Germinal center (tissue), 1 donor: ENCODE results near the gene ASIC3.

ENCODE experiments used
- DNase-seq: peaks from one replicate; pipeline ENCODE4 v3.0.0; 2012; ENCODE audit warnings: mixed read lengths, low spot score

The ASIC3 gene

DNA sequence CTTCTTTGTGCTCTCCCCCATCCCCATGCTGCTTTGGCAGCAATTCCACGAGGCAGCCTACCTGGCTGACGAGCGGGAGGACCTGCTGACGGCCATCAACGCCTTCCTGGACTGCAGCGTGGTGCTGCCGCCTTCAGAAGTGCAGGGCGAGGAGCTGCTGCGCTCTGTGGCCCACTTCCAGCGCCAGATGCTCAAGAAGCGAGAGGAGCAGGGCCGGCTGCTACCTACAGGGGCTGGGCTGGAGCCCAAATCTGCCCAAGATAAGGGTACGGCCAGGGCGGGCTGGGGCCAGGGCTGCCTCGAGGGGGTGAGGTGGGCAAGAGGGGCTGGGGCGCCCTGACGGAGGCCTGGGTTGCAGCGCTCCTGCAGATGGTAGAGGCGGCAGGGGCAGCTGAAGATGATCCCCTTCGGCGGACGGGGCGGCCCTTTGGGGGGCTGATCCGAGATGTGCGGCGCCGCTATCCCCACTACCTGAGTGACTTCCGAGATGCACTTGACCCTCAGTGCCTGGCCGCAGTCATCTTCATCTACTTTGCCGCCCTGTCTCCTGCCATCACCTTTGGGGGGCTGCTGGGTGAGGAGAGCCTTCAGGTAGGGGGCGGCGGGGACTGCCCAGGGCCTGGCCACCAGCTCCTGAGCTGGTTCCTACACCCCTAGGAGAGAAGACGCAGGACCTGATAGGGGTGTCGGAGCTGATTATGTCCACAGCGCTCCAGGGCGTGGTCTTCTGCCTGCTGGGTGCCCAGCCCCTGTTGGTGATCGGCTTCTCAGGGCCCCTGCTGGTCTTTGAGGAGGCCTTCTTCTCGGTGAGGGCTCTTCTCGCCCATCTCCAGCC lies 22.9 kb downstream of the ASIC3 start:
- no peak for DNase-seq

DNA sequence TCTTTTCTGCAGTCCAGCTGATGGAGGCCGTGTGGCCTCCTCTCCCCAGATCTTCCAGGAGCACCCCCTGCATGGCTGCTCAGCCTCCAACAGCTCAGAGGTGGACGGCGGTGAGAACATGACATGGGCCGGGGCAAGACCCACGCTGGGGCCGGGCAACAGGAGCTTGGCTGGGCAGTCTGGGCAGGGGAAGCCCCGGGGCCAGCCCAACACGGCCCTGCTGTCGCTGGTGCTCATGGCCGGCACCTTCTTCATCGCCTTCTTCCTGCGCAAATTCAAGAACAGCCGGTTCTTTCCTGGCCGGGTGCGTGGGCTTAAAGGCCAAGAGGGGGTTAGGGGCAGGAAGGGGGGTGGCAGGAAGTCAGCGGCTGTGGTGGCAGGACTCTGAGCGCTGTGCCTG lies 25.7 kb downstream of the ASIC3 start:
- no peak for DNase-seq

DNA sequence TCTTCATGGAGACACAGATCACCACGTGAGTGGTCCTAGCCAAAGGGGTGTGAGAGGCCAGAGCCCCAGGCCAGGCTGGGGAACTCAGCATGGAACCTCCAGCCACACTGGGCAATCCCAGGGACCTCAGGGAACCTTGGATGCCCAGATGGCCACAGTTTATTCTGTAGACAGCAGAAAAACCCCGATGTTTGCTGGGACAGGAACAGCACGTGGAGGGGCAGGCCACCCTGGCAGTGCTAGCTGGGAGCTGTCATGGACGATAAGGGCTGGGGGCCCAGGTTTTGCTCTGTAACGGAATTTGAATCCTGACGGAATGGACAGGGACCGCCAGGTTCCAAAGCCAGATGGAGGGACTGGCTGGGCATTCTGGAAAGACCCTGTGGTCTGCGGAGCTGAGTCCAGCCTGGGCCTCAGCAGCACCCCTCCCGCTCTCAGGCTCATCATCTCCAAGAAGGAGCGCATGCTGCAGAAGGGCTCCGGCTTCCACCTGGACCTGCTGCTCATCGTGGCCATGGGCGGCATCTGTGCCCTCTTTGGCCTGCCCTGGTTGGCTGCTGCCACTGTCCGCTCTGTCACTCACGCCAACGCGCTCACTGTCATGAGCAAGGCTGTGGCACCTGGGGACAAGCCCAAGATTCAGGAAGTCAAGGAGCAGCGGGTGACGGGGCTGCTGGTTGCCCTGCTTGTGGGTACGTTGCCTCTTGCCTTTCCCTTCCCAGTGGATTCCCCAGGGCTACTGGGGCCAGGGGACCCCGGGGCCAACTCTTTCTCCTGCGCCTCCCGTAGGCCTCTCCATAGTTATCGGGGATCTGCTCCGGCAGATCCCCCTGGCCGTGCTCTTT lies 26.7 kb downstream of the ASIC3 start:
- DNase-seq: no peak

DNA sequence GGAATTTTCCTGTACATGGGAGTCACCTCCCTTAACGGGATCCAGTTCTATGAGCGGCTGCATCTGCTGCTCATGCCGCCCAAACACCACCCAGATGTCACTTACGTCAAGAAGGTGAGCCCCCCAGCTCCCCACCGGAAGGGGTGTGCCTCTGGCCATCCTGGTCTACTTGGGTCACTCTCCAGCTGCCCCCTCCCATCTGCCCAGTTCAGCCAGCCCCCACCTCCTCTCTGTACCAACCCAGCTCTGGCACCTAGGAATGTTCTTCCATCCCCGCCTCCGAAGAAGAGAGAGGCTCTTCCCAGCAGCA lies 27.3 kb downstream of the ASIC3 start:
- no peak for DNase-seq

DNA sequence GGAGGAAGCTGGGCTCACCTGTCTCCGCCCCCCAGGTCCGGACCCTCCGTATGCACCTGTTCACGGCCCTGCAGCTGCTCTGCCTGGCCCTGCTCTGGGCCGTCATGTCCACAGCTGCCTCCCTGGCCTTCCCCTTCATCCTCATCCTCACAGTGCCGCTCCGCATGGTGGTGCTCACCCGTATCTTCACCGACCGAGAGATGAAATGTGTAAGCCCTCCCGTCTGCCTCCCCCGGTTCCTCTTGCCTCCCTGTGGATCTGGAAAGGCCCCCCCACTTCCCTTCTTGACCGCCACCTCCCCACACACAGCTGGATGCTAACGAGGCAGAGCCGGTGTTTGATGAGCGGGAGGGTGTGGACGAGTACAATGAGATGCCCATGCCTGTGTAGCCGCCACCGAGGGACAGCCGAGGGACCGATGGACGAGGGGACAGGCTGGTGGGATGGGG lies 27.7 kb downstream of the ASIC3 start:
- DNase-seq: no peak

DNA sequence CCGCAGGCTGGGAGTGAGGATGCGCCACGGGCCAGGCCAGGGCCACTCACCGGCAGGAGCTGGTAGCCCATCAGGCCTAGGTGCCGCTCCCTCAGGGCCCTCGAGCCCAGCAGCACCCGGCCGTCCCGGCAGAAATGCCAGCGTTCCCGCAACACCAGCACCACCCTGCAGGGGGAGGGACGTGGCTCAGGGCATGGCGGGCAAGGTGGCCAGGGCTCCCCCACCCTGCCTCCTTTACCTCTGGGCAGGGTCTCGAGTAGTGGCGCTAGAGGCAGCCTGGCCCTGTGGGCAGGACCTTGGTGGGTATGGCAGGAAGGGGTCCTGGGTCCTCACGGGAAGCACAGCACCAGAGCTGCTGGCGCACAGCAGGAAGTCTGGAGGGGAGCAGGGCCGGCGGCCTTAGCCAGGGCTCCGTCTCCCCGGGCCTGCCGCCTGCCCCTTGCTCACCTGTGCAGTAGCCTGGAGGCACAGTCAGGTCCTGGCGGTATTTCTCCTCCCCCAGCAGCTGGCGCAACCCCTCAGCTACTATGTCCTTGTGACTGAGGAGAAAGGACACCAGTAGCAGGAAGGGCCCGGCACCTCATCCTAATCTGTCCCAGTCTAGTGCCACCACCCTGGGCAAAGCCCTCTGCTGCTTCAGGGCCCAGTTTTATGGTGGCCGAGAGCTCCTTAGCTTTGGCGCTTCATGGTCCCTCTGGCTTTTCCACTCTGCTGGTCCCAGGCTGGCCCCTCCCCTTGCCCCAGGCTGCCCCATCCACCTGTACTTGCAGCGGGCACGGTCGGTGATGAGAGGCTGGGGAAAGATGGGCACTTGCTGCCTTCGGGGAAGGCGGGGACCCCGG lies 28.8 kb downstream of the ASIC3 start:
- DNase-seq: no peak

DNA sequence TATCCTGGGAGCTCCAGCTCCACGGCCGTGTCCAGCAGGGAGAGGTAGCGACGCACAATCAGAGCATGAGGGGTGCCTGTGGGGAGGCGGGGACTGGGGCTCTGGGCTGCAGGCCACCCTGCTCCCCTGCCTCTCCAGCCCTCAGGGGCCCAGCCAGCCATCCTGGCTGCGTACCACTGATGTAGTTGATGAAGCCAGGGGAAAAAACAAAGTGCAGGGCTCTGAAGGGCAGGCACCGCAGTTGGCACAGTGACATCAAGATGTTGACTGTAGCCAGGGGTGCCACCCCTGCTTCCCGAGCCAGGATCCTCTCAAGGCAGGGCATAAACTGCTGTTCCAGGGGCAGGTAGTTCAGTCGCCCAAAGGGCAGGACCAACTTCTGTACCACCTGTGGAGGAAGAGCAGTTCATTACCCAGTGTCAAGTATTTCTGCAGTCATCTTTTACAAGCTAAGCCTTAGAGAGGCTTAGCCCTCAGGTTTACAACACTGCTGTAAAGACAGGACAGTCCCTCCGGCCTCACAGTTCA lies 29.4 kb downstream of the ASIC3 start:
- DNase-seq: no peak

DNA sequence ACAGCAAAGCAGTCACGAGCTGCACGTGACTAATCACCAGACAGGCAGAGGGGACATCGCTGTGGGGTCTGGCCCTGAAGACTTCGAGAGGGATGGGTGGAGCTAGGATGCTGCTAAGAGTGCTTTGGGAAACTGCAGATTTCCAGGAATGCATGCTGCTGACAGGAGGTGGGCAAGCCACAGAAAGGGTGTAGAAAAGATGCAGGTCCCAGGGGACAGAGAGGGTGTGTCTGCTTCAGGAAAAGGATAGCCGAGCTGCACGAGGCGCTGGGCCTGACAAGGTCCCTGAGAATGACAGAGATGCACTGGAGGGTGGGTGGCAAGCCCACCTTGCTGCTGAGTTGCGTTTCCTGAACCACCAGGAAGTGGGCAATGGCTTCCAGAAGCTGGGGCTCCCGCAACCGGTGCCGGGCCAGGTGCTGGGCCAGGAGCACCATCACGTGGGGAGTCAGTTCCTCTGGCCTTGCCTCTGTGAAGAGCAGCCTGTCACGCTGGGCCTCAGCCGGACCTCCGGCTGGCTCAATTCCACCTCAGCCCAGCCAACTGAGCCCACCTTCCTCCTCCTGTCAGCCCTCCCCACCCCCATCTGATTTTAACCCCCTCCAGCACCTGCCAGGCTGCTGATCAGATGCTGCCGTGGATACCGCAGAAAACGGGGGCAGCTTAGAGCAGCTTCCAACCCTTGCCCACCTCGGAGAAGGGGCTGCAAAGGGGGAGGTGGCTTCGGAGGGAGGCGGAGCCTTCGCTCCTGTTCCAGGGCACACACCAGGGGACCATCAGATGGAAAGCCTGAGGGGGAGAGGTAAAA lies 30.1 kb downstream of the ASIC3 start:
- no peak for DNase-seq

DNA sequence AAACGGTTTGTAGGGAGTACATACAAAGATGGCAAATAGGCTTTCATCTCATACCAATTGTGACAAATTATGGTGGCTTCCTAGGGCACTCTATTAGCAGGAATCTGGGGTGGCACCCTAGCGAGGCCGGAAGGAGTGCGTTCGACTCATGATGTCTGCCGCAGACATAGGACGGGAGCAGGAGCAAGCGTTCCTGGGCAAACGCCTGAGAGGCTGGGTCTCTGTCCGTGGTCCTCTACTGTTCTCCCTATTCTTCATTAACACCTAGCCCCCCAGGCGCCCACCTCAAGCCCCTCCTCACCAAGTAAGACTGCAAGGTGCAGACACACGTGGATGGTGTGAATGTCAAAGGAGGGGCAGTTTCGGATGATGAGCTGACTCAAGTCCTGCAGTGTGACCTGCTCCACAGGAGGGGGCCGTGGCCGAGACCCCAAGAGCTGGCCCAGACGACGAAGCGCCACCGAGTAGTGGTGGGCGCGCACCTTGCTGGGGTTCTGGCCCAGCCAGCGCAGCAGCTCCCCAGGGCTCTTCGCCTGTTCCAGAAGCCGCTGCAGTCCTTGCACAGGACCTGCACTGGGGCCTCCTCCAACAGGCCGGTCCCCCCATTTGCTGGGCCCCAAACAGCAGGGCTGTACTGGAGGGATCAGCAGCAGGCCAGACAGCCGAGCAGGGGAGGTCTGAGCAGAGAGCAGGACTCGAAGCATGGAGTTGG lies 31.0 kb downstream of the ASIC3 start:
- DNase-seq: no peak

DNA sequence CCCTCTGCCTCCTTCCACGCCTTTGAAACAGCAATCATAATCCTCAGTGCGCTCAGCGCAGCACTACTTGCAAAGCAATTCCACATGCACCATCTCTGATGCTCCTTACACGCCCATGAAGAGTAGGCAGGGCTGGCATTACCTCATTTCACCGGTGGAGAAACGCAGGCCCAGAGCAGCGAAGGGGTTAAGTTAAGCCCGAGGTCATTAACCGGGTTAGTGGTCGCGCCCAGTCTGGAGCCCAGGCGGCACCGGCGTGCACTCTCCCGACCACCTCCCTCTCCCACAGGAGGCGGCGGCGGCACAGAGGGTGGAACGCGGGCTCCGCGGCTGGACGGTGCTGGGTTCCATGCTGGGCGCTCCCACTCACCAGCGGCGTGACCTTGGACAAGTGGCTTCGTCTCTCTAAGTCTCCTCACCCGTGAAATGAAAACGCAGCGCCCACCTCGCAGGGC lies 31.8 kb downstream of the ASIC3 start:
- DNase-seq: no peak

DNA sequence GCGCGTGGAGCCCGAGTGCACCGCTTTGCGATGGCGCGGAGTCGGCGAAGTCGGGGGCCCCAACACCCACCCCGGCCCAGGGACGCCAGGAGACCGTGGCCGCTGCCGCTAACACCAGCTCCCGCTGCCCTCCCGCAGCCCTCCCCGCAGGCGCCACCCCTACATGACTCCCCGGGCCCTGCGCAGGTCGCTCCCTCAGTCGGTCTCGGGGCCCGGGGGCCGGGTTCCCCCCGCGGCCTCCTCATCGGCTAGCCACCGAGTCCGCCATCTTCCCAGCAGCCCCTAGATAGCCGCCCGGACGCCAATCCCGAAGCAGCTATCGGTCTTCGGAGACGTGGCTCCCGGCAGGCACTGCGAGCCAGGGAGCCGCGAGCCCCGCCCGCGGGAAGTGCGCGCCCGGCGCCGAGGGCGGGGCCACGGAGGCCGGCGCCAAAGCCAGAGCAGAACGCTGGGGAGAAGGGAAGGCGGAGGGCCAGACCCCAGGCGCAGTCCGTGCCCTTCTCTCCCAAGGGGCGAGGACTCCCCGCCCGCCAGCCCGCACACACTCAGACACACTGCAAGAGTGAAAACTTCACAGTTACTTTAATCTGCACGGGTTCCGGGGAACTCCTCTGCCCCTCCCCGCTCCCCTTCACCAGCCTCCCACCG lies 32.3 kb downstream of the ASIC3 start, which contains the start of gene FASTK:
FASTK (minus strand) TSS at position 288 of the 648 bp plus-strand sequence; CDS start at position 245, 43 bp downstream.
- DNase-seq: peak; percentile 94

DNA sequence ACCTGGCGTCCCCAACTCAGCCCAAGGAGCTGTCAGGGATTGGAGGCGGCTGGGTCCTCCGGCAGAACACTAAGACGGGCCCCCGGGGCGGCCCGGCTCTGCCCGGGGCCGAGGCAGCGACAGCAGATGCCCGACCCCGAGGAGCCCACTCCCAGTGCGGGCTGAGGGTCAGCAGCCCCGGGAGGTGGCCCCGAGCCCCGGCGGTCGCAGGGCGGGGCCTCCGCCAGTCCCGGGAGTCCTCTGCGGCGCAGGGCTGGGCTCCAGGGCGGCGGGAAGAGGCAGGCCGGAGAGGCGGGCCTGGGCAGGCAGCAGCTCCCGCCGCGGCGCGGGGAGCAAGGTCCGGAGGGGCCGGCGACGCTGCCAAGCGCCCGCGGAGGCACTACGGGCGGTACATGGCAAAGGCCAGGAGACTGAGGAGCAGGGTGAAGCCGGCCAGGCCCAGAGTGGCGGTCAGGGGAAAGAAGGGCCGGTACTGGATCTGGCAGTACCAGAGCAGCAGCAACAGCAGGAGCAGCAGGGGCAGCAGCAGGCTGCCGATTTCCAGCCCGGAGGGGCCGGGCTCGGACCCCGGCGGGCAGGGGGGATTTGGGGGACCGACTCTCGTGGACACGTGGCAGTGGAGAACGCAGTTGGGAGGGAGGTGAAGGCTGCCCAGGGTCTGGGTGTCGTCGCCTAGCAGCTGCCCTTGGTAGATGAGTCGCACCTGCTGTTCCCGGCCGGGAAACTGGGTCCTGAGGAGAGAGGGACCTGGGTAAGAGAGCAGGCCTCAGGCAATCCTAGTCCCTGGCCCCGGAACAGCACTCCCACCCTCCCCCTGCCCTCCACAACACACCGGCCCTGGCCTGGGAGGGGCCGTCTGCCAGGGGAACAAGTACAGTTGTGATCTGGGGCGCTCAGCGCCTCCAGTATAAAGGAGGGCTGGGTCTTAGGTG lies 33.1 kb downstream of the ASIC3 start:
- no peak for DNase-seq

DNA sequence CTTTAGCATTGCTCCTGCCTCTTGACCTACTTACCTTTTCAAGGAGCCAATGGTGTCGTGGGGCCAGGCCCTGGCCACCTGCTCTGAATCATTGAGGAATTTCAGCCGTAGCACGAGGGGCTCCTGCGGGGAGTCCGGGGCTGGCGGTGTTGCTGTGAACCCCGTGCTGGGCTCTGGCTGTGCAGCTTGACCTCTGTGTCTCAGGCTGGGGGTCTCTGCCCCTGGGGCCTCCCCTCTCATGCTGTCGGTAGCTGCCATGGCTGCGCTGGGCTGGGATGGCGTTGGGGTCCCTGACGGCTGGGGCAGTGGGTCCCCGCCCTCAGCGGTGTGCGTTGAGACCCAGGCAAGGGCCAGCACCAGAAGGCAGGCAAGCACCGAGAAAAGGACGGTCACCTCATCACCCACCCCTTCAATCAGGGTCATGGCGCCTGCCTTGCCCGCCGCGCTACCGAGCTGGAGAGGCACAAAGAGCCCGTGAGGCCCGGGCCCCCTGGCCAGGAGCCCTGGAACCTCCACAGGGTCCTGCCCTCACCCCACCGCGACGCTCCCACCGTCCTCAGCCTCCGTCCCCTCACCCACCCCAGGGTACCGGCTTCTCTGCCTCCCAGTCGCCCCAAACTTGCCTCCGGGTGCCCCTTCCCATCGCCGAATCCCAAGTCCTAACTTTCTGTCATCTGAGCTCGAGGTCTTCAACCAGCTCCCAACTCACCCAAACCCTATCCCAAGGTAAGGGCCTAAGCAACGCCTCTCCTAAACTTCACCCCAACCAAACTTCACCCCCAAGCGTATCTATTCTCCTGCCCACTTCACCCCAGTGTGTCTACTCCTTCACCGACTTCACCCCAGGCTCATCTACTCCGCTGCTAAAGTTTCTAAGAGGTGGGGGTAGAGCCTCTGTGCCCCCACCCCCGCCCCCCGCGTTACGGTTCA lies 34.1 kb downstream of the ASIC3 start:
- DNase-seq: no peak

DNA sequence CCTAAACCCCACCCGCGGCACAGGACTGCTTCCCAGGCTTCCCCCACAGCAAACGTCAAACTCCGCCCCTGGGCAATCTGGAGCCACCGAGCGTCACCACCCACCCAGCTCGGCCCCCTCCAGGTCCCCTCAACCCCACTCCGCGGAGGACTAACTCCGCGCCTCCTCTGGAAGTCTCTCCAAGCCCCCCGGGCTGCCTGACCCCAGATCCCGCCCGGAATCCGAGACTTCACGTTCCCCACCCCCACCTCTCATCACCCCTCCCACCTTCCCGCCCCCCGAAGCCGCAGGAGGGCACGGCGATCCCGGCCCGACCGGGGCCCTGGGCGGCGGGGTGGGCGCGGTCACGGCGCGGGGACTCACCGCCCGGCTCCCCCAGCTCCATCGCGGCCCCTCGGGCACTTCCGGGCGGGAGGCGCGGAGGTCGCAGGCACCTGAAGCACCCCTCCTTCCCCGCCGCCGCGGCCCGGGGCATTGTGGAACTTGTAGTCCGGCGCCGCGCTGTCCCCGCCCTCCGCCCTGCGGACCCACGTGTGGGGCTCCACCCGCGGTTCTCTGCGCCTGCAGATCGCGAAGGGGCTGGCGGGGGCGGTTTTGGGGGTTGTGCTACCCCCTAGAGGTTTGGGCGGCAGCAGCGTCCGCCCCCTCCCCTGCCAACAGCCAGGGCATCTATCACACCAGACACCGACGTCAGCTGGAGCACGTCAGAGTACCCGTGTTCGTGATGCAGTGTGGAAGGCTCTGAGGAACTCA lies 34.9 kb downstream of the ASIC3 start, which contains the start of gene TMUB1:
TMUB1 (minus strand) TSS at position 423 of the 753 bp plus-strand sequence. CDS start 930 bp downstream, outside the sequence.
- peak; percentile 84 for DNase-seq

DNA sequence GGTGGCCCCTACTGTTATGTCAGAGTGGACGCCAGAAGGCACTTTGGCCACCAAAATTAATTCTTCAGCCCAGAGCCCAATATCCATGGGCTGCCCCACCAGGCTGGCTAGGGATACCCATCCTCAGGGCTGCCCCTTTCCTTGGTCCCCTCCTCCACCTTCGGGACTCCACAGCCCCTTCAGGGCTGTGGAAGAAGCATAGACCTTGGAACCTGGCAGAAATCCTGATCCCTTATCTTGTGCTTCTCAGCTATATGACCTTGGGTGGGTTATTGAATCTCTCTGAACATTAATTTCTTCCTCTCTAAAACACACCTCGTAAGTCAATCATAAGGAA lies 35.5 kb downstream of the ASIC3 start:
- no peak for DNase-seq

DNA sequence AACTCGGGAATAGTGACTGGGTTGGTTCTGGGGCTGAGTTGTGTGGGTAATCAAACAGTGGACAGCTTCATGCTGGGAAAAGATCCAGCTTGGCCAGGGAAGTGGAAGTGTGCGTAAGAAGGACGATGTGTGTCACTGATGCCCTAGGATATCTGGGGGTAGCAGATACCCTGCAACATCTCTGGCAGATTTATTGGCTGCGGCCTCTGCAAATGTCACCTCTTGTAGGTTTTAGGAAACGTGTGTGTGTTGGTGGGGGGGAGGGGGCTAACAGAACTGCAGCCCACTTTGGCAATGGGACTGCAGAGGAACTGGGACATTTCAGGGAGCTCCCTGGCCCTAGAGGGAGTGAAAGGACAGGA lies 37.0 kb downstream of the ASIC3 start:
- no peak for DNase-seq
